KG1 (cell line): ENCODE data around the gene CLEC12A.

Source experiments
- DNase-seq: peaks from one replicate; lab custom pipeline; 2025; lab: John Stamatoyannopoulos, UW

CLEC12A gene

GRCh38 chr12:10033783-10034545, 62.8 kb downstream of the CLEC12A start:
- peak; percentile 47 for DNase-seq
